Measurements from ENCODE around the gene EIF3F. TPM values are rescaled to one million over a fixed set of nuclear protein-coding genes. Genes with fewer than 3 reads are reported as not detected.

The EIF3F gene
- total RNA-seq, 4 donors from 2014 or later = 187 to 263 (median 231) TPM

GRCh38 chr11:7973011-7973410 lies 14.1 kb upstream of the EIF3F start:
- H3K4me3 ChIP-seq (replicated peaks in 1 of 3) = no peak overlapping the region
- H3K4me1 ChIP-seq = no peaks in the 10 kb centered on the region
- no peak for DNase-seq
- no peaks in the 10 kb centered on the region for H3K9me3 ChIP-seq
- WGBS, 2 donors = 87 to 90% methylated on average over 5 of the region's 5 CpGs
- no peak overlapping the region for H3K27ac ChIP-seq
- H3K36me3 ChIP-seq = no peaks in the 10 kb centered on the region
- no peaks in the 10 kb centered on the region for H3K27me3 ChIP-seq
- no peak for TF ChIP-seq CTCF (IDR thresholded peaks at IDR 0.05)
- no peak for TF ChIP-seq POLR2A (IDR thresholded peaks at IDR 0.05)
- intact Hi-C loops (cut with DNase I) = no loop called here

- H3K36me3 ChIP-seq = no peaks in the 10 kb centered on the region
- no peaks in the 10 kb centered on the region for H3K4me1 ChIP-seq
- DNase-seq = no peak
- no peaks in the 10 kb centered on the region for H3K27me3 ChIP-seq
- intact Hi-C loops (cut with DNase I) = no loop called here
- no peak overlapping the region for H3K27ac ChIP-seq
- 76 to 88% methylated on average over 2 of the region's 2 CpGs for WGBS, 2 donors
- H3K9me3 ChIP-seq = no peaks in the 10 kb centered on the region
- H3K4me3 ChIP-seq (replicated peaks in 1 of 3) = no peak overlapping the region
- TF ChIP-seq POLR2A (IDR thresholded peaks at IDR 0.05) (no peak), CTCF (IDR thresholded peaks at IDR 0.05) (no peak)
These were observed 12.5 kb upstream of the EIF3F start for GRCh38 chr11:7974668-7975067.

GRCh38 chr11:7977232-7977917 lies 9.8 kb upstream of the EIF3F start:
- intact Hi-C loops (cut with DNase I) = no loop called here
- no peak for TF ChIP-seq CTCF (IDR thresholded peaks at IDR 0.05)
- TF ChIP-seq POLR2A (IDR thresholded peaks at IDR 0.05) = no peak
- no peak overlapping the region for H3K4me3 ChIP-seq (replicated peaks in 1 of 3)
- H3K9me3 ChIP-seq = no peaks in the 10 kb centered on the region
- H3K27ac ChIP-seq = no peak overlapping the region
- no peaks in the 10 kb centered on the region for H3K4me1 ChIP-seq
- DNase-seq = no peak
- no peaks in the 10 kb centered on the region for H3K27me3 ChIP-seq
- no peaks in the 10 kb centered on the region for H3K36me3 ChIP-seq
- WGBS, 2 donors = 71 to 76% methylated on average over 5 of the region's 5 CpGs

GRCh38 chr11:7981619-7982157 lies 5.4 kb upstream of the EIF3F start:
- TF ChIP-seq CTCF (IDR thresholded peaks at IDR 0.05) (no peak), POLR2A (IDR thresholded peaks at IDR 0.05) (no peak)
- 80 to 87% methylated on average over 1 of the region's 1 CpG for WGBS, 2 donors
- Histone ChIP-seq H3K27me3 (no peaks in the 10 kb centered on the region), H3K9me3 (no peaks in the 10 kb centered on the region), H3K36me3 (no peaks in the 10 kb centered on the region), H3K4me1 (peaks cover 0 to 5% of the 10 kb centered on the region in 2 donors), H3K27ac (no peak overlapping the region), H3K4me3 (replicated peaks in 1 of 3) (no peak overlapping the region)
- DNase-seq = no peak
- intact Hi-C loops (cut with DNase I) = no loop called here

- H3K27ac ChIP-seq = no peak overlapping the region
- peaks cover 0 to 6% of the 10 kb centered on the region in 2 donors for H3K4me1 ChIP-seq
- no peaks in the 10 kb centered on the region for H3K9me3 ChIP-seq
- WGBS, 2 donors = 59 to 60% methylated on average over 1 of the region's 1 CpG
- intact Hi-C loops (cut with DNase I) = no loop called here
- DNase-seq = no peak
- TF ChIP-seq CTCF (IDR thresholded peaks at IDR 0.05) = no peak
- no peaks in the 10 kb centered on the region for H3K27me3 ChIP-seq
- no peaks in the 10 kb centered on the region for H3K36me3 ChIP-seq
- no peak overlapping the region for H3K4me3 ChIP-seq (replicated peaks in 1 of 3)
These were observed 4.5 kb upstream of the EIF3F start for GRCh38 chr11:7982582-7983119.
